K562 (cell line): ENCODE data around the gene PIK3R1. TPM values are rescaled to one million over a fixed set of nuclear protein-coding genes. Genes with fewer than 3 reads are reported as not detected.

Source experiments
- ATAC-seq: fragments of 200-7000 bp; cut with Tn5 transposase; 3 replicates; pipeline ENCODE4 v1.9.1; 2020; ENCODE audit warnings: moderate library complexity
- BruUV-seq: library from RNA; stranded (reverse); fragments of 400-500 nt; replicated peaks from 2 replicates; lab custom pipeline; 2021; lab: Mats Ljungman, UMichigan
- CTCF ChIA-PET: fragments of 300-600 bp; formaldehyde crosslinking; extraction: SDS; loops from one replicate; lab custom pipeline; 2021; ENCODE audit warnings: low intra/inter-chr PET ratio; lab: Yijun Ruan, JAX
- POLR2A ChIA-PET: fragments of 300-600, 350-650 bp; sonication (Branson Sonifier 250); formaldehyde crosslinking; extraction: SDS; loops from one replicate; lab custom pipeline; 2021; ENCODE audit warnings: antibody characterized with exemption, inconsistent platforms; lab: Yijun Ruan, JAX
- DNase-seq, 4 experiments: peaks; one replicate each; pipeline versions ENCODE4 v3.0.0 to v3.0.0-alpha.2; 2011 to 2018; ENCODE audit warnings: low spot score in 3 of 4, mixed read lengths in 3 of 4; ENCODE audit errors: extremely low read depth in 1 of 4
- FAIRE-seq: peaks from 2 replicates; lab custom pipeline; 2011; peaks lifted over from hg19 to GRCh38; lab: Jason Lieb, UNC
- H2AFZ ChIP-seq: 2 replicates; pipeline ENCODE4 v1.6.0; 2011; ENCODE audit warnings: low read depth, low read length, control low read depth, inconsistent platforms
- H3K27ac ChIP-seq: fragments of 200-600 bp; 3 replicates; pipeline ENCODE4 v1.8.0; 2011; ENCODE audit warnings: low read depth, mild to moderate bottlenecking, control low read depth, inconsistent platforms, low read length, moderate library complexity, mixed read lengths; ENCODE audit errors: extremely low read depth
- H3K27me3 ChIP-seq, 2 experiments: fragments of 300-600 bp in 1 of 2; 2 replicates in 1 of 2; 3 replicates in 1 of 2; pipeline versions ENCODE4 v1.6.0 to v1.8.0; 2011; ENCODE audit warnings: inconsistent platforms in 2 of 2, low read length in 2 of 2, mild to moderate bottlenecking in 1 of 2, mixed read lengths in 1 of 2, moderate library complexity in 1 of 2; ENCODE audit not compliant: control insufficient read depth in 2 of 2, insufficient read depth in 2 of 2
- H3K36me3 ChIP-seq: fragments of 300-600 bp; 3 replicates; pipeline ENCODE4 v1.8.0; 2011; ENCODE audit warnings: mild to moderate bottlenecking, low read length, inconsistent platforms; ENCODE audit not compliant: control insufficient read depth, insufficient read depth
- H3K4me1 ChIP-seq, 2 experiments: fragments of 200-600 bp in 1 of 2; replicated peaks in 1 of 2; 2 replicates in 1 of 2; 3 replicates in 1 of 2; pipeline versions ENCODE4 v1.5.1 to v1.8.0; 2011; ENCODE audit warnings: inconsistent platforms in 2 of 2, low read length in 2 of 2, mild to moderate bottlenecking in 1 of 2, mixed read lengths in 1 of 2, moderate library complexity in 1 of 2; ENCODE audit not compliant: control insufficient read depth in 2 of 2, insufficient read depth in 2 of 2
- H3K4me2 ChIP-seq: 2 replicates; pipeline ENCODE4 v1.6.1; 2011; ENCODE audit warnings: low read length, control low read depth, inconsistent platforms, mixed read lengths; ENCODE audit not compliant: insufficient read depth
- H3K4me3 ChIP-seq: fragments of 200-600 bp; sonication (generic), shearing (Covaris generic); 2 replicates; pipeline ENCODE4 v1.5.1; 2016; ENCODE audit warnings: control low read depth, inconsistent platforms
- H3K79me2 ChIP-seq: fragments of 200-600 bp; 3 replicates; pipeline ENCODE4 v1.8.0; 2011; ENCODE audit warnings: low read length, inconsistent platforms; ENCODE audit not compliant: control insufficient read depth, insufficient read depth
- H3K9ac ChIP-seq, 2 experiments: 2 replicates each; pipeline versions ENCODE4 v1.6.0 to v1.6.1; 2011; ENCODE audit warnings: low read depth in 2 of 2, low read length in 2 of 2, control low read depth in 1 of 2, inconsistent platforms in 1 of 2, mild to moderate bottlenecking in 1 of 2, mixed read lengths in 1 of 2; ENCODE audit not compliant: insufficient read depth in 1 of 2
- H3K9me1 ChIP-seq: one replicate; pipeline ENCODE4 v1.6.0; 2011; ENCODE audit warnings: inconsistent platforms, mild to moderate bottlenecking, low read length, moderate library complexity; ENCODE audit not compliant: control insufficient read depth, insufficient read depth
- H3K9me3 ChIP-seq: replicated peaks from 2 replicates; pipeline ENCODE4 v1.5.1; 2011; ENCODE audit warnings: low read depth, low read length, inconsistent platforms; ENCODE audit not compliant: control insufficient read depth, insufficient read depth
- H4K20me1 ChIP-seq: replicated peaks from 2 replicates; pipeline ENCODE4 v1.6.1; 2011; ENCODE audit warnings: low read length, inconsistent platforms, mixed read lengths; ENCODE audit not compliant: control insufficient read depth, insufficient read depth
- NR2F6 ChIP-seq: fragments of 450-650 bp; formaldehyde crosslinking; IDR thresholded peaks from 2 replicates; pipeline ENCODE4 v1.4.0; 2020; ENCODE audit warnings: mild to moderate bottlenecking
- ZNF512 ChIP-seq: IDR thresholded peaks from 2 replicates; pipeline ENCODE4 v1.6.1; 2016; ENCODE audit warnings: missing genetic modification characterization, missing compliant biosample characterization
- WGBS: fragments of 100-300 bp; shearing (Covaris generic); methylation state at CpG from one replicate; pipeline ENCODE4 v1.1.6; 2016; ENCODE audit warnings: low coverage, mixed read lengths; ENCODE audit not compliant: insufficient coverage; ENCODE audit errors: missing lambda C conversion rate; 5-methylcytosine and 5-hydroxymethylcytosine counted together
- in situ Hi-C: fragments of 300-500 bp; cut with MboI; formaldehyde crosslinking; loops from 4 replicates; pipeline ENCODE4 v1.15.0; 2018; ENCODE audit warnings: inconsistent platforms, mixed read lengths
- intact Hi-C: fragments of 100-400 bp; cut with micrococcal nuclease; formaldehyde crosslinking; loops from 2 replicates; pipeline ENCODE4 v1.14.2; 2022
- polyA plus RNA-seq, 8 experiments: library from polyadenylated mRNA; depleted of rRNA in 4 of 8; stranded (reverse) in 5 of 8; unstranded in 3 of 8; fragments of >200 nt; fragmentation: Nextera tagmentation in 2 of 8; fragmentation: Illumina TruSeq in 1 of 8; extraction: Ambion mirVana in 2 of 8; extraction: Trizol in 1 of 8; gene quantifications; 2 replicates each; pipeline versions ENCODE4 v1.2.1 to v1.2.3, GENCODE V29; 2011 to 2014; ENCODE audit warnings: inconsistent platforms in 1 of 8, missing spikeins in 1 of 8
- total RNA-seq, 7 experiments: library from RNA; depleted of rRNA in 6 of 7; stranded (reverse); fragments of >200 nt in 6 of 7; fragmentation: Illumina TruSeq in 2 of 7; extraction: Trizol in 2 of 7; gene quantifications; 2 replicates each; pipeline versions ENCODE4 v1.2.1 to v1.2.3, GENCODE V29; 2011 to 2021; ENCODE audit warnings: low replicate concordance in 1 of 7

PIK3R1 gene
- total and polyA plus RNA-seq, 9 of the 15 experiments (the other 6 are each of a cell fraction or from before 2014, with no cell fraction given) = 1.1 to 9.7 (median 4.8) TPM

GRCh38 chr5:68190619-68191018 is 24.9 kb upstream of the PIK3R1 start:
- no TSS peak for BruUV-seq

More at GRCh38 chr5:68190619-68191018, 24.9 kb upstream of the PIK3R1 start:
- Histone ChIP-seq H3K9me1 (no peaks in the 10 kb centered on the region), H3K4me3 (no peak overlapping the region), H3K9me3 (no peaks in the 10 kb centered on the region), H3K4me1 (peaks cover 0 to 8% of the 10 kb centered on the region in 2 experiments; a peak in 2 of 5 replicates), H3K36me3 (no peaks in the 10 kb centered on the region), H2AFZ (no peak overlapping the region), H3K27me3 (peaks cover 16 to 23% of the 10 kb centered on the region in 2 experiments; a peak in 4 of 5 replicates), H3K9ac (no peak overlapping the region), H3K4me2 (no peak overlapping the region), H4K20me1 (no peaks in the 10 kb centered on the region), H3K27ac (no peak overlapping the region), H3K79me2 (no peaks in the 10 kb centered on the region)
- FAIRE-seq (no peak), DNase-seq (no peak), ATAC-seq (no peak)
- intact Hi-C loops = no loop called here
- ChIA-PET POLR2A (no interaction called here), CTCF (no interaction called here)
- TF ChIP-seq ZNF512 (tag) (0 out of 2 replicates have a peak, but pooled peaks have one; percentile 17), NR2F6 (CRISPR knock-in tag) (no peak)
- WGBS = 1% methylated on average over 4 of the region's 4 CpGs
- in situ Hi-C loops = no loop called here
